BE2C (cell line): ENCODE results near the gene CEP131.
A peak's percentile ranks its signal among the peaks of the same experiment; 100 is the strongest.

Experiments used
- DNase-seq: peaks from one replicate; pipeline ENCODE4 v3.0.0-alpha.2; 2020
- H3K27me3 ChIP-seq: fragments of 250-450 bp; sonication (Bioruptor Pico); 2 replicates; pipeline ENCODE4 v1.5.1; 2020; ENCODE audit warnings: mild to moderate bottlenecking
- H3K36me3 ChIP-seq: fragments of 250-450 bp; sonication (Bioruptor Pico); 2 replicates; pipeline ENCODE4 v1.5.1; 2020; ENCODE audit warnings: mild to moderate bottlenecking
- H3K4me1 ChIP-seq: fragments of 250-450 bp; sonication (Bioruptor Pico); 2 replicates; pipeline ENCODE4 v1.5.1; 2020
- H3K4me3 ChIP-seq: 2 replicates; pipeline ENCODE4 v1.5.1; 2011; ENCODE audit warnings: low read depth, low read length
- H3K9me3 ChIP-seq: fragments of 250-450 bp; sonication (Bioruptor Pico); 2 replicates; pipeline ENCODE4 v1.5.1; 2020
- TF ChIP-seq, protein P1 (sequence below): IDR thresholded peaks from 2 replicates; pipeline ENCODE4 v1.5.1; 2012; ENCODE audit warnings: mild to moderate bottlenecking, low read depth, low read length

CEP131 gene

DNA sequence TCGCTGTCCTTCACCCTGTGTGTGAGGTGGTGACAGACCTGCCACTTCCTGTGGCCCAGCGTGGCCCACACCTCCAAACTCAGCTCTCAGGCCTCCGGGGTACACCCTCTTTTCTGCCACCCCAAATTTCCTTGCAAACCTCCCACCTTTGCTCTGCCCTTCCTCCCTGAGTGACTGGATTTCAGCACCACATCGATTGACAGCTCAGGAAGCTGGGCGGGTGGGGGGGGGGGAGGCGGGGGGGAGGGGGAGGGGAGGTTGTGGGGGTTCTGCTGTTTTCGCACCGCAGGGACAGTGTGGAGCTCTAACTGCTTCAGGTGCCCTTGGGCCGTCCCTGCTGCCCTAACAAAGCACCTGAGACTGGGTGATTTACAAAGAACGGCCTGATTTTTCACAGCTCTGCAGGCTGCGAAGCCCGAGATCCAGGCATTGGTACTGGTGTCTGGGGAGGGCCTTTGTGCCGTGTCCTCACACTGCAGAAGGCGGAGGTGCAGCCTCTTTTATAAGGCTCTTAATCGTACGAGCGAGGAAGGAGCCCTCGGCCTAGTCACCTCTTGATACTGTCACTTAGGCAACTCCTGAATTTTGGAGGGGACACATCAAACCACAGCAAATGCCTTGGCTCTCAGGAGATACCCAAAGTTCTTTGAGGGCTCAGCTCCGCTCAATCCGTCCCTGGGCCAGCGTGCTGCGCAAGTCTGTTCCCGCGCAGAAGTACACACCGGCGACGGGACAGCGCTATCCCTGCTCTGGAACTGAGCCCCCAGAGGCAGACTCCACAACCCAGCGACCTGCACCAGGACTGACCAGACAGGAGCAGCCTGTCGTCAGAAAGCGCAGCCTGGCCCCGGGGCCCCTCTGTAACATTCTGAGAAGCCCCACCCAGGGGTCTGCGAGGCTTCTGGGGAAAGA is 19.9 kb upstream of the CEP131 start:
- H3K4me3 ChIP-seq = no peak overlapping the region
- TF ChIP-seq, protein P1, sequence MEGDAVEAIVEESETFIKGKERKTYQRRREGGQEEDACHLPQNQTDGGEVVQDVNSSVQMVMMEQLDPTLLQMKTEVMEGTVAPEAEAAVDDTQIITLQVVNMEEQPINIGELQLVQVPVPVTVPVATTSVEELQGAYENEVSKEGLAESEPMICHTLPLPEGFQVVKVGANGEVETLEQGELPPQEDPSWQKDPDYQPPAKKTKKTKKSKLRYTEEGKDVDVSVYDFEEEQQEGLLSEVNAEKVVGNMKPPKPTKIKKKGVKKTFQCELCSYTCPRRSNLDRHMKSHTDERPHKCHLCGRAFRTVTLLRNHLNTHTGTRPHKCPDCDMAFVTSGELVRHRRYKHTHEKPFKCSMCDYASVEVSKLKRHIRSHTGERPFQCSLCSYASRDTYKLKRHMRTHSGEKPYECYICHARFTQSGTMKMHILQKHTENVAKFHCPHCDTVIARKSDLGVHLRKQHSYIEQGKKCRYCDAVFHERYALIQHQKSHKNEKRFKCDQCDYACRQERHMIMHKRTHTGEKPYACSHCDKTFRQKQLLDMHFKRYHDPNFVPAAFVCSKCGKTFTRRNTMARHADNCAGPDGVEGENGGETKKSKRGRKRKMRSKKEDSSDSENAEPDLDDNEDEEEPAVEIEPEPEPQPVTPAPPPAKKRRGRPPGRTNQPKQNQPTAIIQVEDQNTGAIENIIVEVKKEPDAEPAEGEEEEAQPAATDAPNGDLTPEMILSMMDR = no peak
- peaks cover 20% of the 10 kb centered on the region for H3K4me1 ChIP-seq
- DNase-seq = no peak
- no peaks in the 10 kb centered on the region for H3K27me3 ChIP-seq
- H3K36me3 ChIP-seq = peaks cover 13% of the 10 kb centered on the region
- H3K9me3 ChIP-seq = no peaks in the 10 kb centered on the region

- Histone ChIP-seq H3K36me3 (peaks cover 13% of the 10 kb centered on the region), H3K4me1 (peaks cover 20% of the 10 kb centered on the region), H3K4me3 (no peak overlapping the region), H3K27me3 (no peaks in the 10 kb centered on the region), H3K9me3 (no peaks in the 10 kb centered on the region)
- peak; percentile 81 for DNase-seq
- TF ChIP-seq, protein P1 = peak; percentile 83
These were observed 19.1 kb upstream of the CEP131 start for GRCh38 chr17:81241648-81242420.

- H3K4me1 ChIP-seq = peaks cover 20% of the 10 kb centered on the region
- TF ChIP-seq, protein P1 = no peak
- H3K4me3 ChIP-seq = no peak overlapping the region
- H3K36me3 ChIP-seq = peaks cover 13% of the 10 kb centered on the region
- no peaks in the 10 kb centered on the region for H3K9me3 ChIP-seq
- no peaks in the 10 kb centered on the region for H3K27me3 ChIP-seq
- no peak for DNase-seq
These were observed 18.4 kb upstream of the CEP131 start for GRCh38 chr17:81241203-81241602.

- H3K9me3 ChIP-seq = no peaks in the 10 kb centered on the region
- H3K4me1 ChIP-seq = peaks cover 18% of the 10 kb centered on the region
- TF ChIP-seq, protein P1 = no peak
- no peak for DNase-seq
- peak overlapping the region; percentile 95; the same call in 1 of the 2 replicates for H3K4me3 ChIP-seq
- no peaks in the 10 kb centered on the region for H3K27me3 ChIP-seq
- H3K36me3 ChIP-seq = peaks cover 13% of the 10 kb centered on the region
These were observed 18.0 kb upstream of the CEP131 start for GRCh38 chr17:81240761-81241160.

GRCh38 chr17:81239714-81240555 is 17.2 kb upstream of the CEP131 start:
- Histone ChIP-seq H3K9me3 (no peaks in the 10 kb centered on the region), H3K36me3 (peaks cover 13% of the 10 kb centered on the region), H3K4me3 (peak overlapping the region; percentile 95), H3K4me1 (peaks cover 10% of the 10 kb centered on the region), H3K27me3 (no peaks in the 10 kb centered on the region)
- TF ChIP-seq, protein P1 = no peak
- DNase-seq = no peak
